NT2/D1 (cell line): Measurements from ENCODE around the gene ZNF778.

Source experiments
- DNase-seq: peaks from one replicate; pipeline ENCODE4 v3.0.0-alpha.2; 2011; ENCODE audit warnings: low read depth, low spot score
- H3K27me3 ChIP-seq: 2 replicates; pipeline ENCODE4 v1.6.0; 2011; ENCODE audit warnings: mild to moderate bottlenecking; ENCODE audit not compliant: insufficient read length, insufficient read depth
- H3K36me3 ChIP-seq: 2 replicates; pipeline ENCODE4 v1.6.1; 2011; ENCODE audit warnings: mild to moderate bottlenecking, low read length, mixed read lengths; ENCODE audit not compliant: insufficient read depth, insufficient read length
- H3K4me1 ChIP-seq: 2 replicates; pipeline ENCODE4 v1.5.1; 2011; ENCODE audit not compliant: insufficient read depth, insufficient read length
- H3K4me3 ChIP-seq: 2 replicates; pipeline ENCODE4 v1.5.1; 2011; ENCODE audit warnings: low read depth; ENCODE audit not compliant: insufficient read length
- H3K9ac ChIP-seq: 2 replicates; pipeline ENCODE4 v1.6.0; 2011; ENCODE audit warnings: low read depth; ENCODE audit not compliant: insufficient read length
- H3K9me3 ChIP-seq: 2 replicates; pipeline ENCODE4 v1.5.1; 2011; ENCODE audit warnings: mild to moderate bottlenecking, low read length; ENCODE audit not compliant: insufficient read depth
- SUZ12 ChIP-seq: IDR thresholded peaks from 2 replicates; pipeline ENCODE4 v1.6.1; 2011; ENCODE audit not compliant: insufficient read length, insufficient read depth; ENCODE audit errors: extremely low read depth
- YY1 ChIP-seq: IDR thresholded peaks from 2 replicates; pipeline ENCODE4 v1.6.1; 2011; ENCODE audit not compliant: insufficient read length, insufficient read depth
- ZNF274 ChIP-seq: IDR thresholded peaks from 2 replicates; pipeline ENCODE4 v1.6.1; 2011; ENCODE audit warnings: mild to moderate bottlenecking, low read depth, low read length

Gene ZNF778

DNA sequence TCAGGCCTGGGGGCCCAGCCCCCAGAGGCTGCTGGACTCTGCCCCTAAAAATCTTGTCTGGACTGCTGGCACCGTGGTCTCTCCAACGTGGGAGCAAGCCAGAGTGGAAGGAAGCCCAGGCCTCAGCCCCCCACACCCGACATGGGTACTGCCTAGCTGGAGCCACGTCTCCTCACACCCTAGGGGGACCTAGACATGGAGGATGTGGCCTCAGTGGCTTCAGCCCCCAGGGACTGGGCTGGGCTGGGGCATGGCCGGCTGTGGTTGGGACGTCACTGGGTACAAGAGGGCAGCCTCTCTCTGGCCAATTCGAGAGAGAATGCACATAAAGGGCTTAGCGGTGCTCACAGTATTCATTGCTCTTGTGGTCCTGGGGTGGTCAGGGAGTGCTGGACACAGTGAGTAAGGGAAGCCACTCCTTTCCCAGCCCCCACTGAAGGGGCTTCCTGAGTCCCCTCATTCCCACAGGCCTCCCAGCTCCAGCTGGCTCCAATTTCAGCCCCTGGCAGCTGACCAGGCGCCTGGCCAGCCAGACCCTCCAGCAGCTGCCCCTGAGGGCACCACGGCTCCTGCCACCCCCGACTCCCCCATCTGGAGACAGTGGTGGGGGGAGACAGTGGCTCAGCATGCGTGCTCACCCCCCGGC lies 44.9 kb upstream of the ZNF778 start:
- Histone ChIP-seq H3K9ac (peak overlapping the region; percentile 47), H3K4me1 (peaks cover 47% of the 10 kb centered on the region), H3K9me3 (no peaks in the 10 kb centered on the region), H3K4me3 (no peak overlapping the region), H3K27me3 (peaks cover 27% of the 10 kb centered on the region), H3K36me3 (no peaks in the 10 kb centered on the region)
- no peak for DNase-seq
- TF ChIP-seq YY1 = no peak
- no peak for TF ChIP-seq ZNF274
- no peak for TF ChIP-seq SUZ12

- Histone ChIP-seq H3K36me3 (no peaks in the 10 kb centered on the region), H3K9me3 (no peaks in the 10 kb centered on the region), H3K27me3 (peaks cover 27% of the 10 kb centered on the region), H3K4me1 (peaks cover 47% of the 10 kb centered on the region), H3K9ac (peak overlapping the region; percentile 38), H3K4me3 (no peak overlapping the region)
- no peak for DNase-seq
- TF ChIP-seq SUZ12 (no peak), ZNF274 (no peak), YY1 (no peak)
Measured at GRCh38 chr16:89173174-89173921, 44.2 kb upstream of the ZNF778 start.

DNA sequence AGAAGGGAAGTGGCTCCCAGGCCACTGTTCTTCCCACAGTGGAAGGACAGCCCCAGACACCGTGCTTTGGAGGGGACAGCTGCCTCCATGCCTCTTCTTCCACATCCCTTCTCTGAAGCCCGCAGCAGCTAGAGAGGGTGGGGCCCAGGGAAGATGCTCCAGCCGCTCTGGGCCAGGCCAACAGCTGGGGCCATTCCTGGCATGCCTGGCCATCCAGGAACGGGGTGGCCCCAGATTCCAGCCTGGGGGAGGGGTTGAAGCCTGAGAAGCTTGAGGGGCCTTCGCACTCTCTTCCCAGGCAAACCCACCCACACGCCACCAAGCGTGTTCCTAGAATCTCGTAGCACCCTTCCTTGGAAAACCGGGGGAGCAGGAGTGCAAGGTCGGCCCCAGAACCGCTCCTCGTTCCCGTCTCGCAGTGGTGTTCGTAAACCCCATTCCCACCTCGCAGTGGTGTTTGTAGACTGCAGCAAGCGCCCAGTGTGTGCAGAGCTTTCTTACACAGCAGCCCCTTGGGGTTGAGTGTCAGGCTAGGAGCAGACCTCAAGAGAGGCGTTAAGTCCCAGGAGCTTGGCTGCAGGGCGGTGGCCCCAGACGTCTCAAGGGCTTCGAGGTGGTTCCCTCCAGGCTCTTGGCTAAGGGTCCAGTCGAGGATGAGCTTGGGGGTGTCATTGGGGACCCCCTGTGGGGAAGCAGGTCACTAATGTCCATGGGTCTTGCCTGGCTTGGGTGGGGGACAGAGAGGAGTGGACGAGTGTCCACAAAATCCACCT lies 43.3 kb upstream of the ZNF778 start:
- H3K4me3 ChIP-seq = no peak overlapping the region
- H3K4me1 ChIP-seq = peaks cover 48% of the 10 kb centered on the region
- no peaks in the 10 kb centered on the region for H3K9me3 ChIP-seq
- TF ChIP-seq ZNF274 = no peak
- TF ChIP-seq SUZ12 = no peak
- TF ChIP-seq YY1 = no peak
- H3K27me3 ChIP-seq = peaks cover 27% of the 10 kb centered on the region
- H3K36me3 ChIP-seq = no peaks in the 10 kb centered on the region
- peak overlapping the region; percentile 8 for H3K9ac ChIP-seq
- no peak for DNase-seq

GRCh38 chr16:89174877-89175276 lies 42.6 kb upstream of the ZNF778 start:
- TF ChIP-seq ZNF274 (no peak), SUZ12 (no peak), YY1 (no peak)
- H3K27me3 ChIP-seq = peaks cover 23% of the 10 kb centered on the region
- DNase-seq = no peak
- no peak overlapping the region for H3K4me3 ChIP-seq
- no peaks in the 10 kb centered on the region for H3K9me3 ChIP-seq
- peaks cover 50% of the 10 kb centered on the region for H3K4me1 ChIP-seq
- H3K9ac ChIP-seq = peak overlapping the region; percentile 36
- H3K36me3 ChIP-seq = no peaks in the 10 kb centered on the region

DNA sequence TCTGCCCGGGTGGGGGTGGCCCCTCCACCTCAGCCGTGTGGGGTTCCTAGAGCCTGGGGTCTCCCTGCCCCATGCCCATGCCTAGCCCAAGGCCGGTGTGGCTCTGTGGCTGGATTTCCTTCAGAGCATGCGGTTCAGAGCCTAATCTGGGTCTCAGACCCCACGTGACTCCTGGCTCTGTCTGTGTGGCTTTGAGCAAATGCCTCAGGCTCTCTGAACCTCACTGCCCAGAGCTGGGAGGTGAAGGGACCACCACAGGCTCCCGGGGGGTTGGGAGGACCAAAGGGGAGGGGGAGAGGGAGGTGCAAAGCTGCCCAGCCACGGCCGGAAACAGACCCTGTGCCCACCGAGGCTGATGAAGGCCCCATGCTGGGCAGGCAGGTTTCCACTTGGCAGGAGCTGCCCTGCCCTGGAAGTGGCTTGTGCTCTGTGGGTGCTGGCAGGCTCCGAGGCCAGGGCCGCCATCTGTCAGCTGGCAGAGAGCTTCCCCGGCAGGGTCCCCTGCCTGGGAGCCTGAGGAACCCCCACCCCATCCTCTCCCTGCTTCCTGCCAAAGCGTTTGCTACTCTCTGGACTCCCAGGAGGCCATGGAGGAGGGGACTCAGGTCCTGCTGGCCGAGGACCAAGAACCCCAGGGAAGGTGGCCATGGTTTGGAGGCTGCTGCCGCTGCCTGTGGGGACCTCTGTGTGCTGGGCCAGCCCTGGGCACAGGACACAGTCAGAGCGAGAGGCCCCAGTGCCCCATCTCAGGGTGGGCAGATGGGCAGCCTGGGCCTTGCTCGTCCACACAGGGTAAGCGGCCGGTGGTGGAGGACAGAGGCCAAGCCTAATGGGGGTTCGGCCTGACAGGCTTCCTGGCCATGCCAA lies 42.0 kb upstream of the ZNF778 start:
- TF ChIP-seq ZNF274 (no peak), SUZ12 (no peak), YY1 (no peak)
- Histone ChIP-seq H3K27me3 (peaks cover 16% of the 10 kb centered on the region), H3K4me3 (no peak overlapping the region), H3K36me3 (no peaks in the 10 kb centered on the region), H3K9me3 (no peaks in the 10 kb centered on the region), H3K9ac (peak overlapping the region; percentile 36), H3K4me1 (peaks cover 47% of the 10 kb centered on the region)
- no peak for DNase-seq

DNA sequence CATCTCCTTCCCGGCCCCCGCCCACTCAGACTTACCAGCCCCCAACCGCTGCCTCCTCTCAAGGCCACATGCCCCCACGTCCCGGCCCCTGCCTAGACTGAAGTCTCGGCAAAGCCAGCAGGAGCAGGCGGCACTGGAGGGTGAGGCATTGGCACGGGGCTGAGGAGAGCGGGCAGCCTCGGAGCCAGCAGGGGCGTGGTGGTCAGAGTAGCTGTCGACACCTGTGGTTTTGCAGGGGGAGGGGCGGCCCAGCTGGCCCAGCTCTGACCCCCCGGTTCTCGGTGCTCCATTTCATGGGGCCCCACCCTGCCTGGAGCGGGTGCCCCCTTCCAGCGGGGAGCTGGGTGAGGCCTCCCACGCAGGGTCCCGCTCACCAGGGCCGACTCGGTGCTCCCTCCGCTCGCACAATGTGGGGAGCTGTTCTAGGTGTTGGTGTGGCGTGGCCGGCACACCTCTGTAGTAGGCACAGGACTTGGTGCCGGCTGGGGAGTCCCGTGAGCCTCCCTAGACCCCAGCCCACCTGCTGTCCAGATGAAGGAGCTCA lies 41.3 kb upstream of the ZNF778 start:
- Histone ChIP-seq H3K4me1 (peaks cover 42% of the 10 kb centered on the region), H3K9ac (peak overlapping the region; percentile 21), H3K9me3 (no peaks in the 10 kb centered on the region), H3K27me3 (peaks cover 12% of the 10 kb centered on the region), H3K4me3 (no peak overlapping the region), H3K36me3 (no peaks in the 10 kb centered on the region)
- DNase-seq = no peak
- TF ChIP-seq SUZ12 = no peak
- no peak for TF ChIP-seq YY1
- no peak for TF ChIP-seq ZNF274

GRCh38 chr16:89176717-89177116 lies 40.8 kb upstream of the ZNF778 start:
- no peak for DNase-seq
- no peak overlapping the region for H3K4me3 ChIP-seq
- H3K36me3 ChIP-seq = no peaks in the 10 kb centered on the region
- H3K9ac ChIP-seq = no peak overlapping the region
- H3K9me3 ChIP-seq = no peaks in the 10 kb centered on the region
- TF ChIP-seq ZNF274 = no peak
- no peak for TF ChIP-seq SUZ12
- no peak for TF ChIP-seq YY1
- peaks cover 41% of the 10 kb centered on the region for H3K4me1 ChIP-seq
- H3K27me3 ChIP-seq = peaks cover 11% of the 10 kb centered on the region
